ENCODE measurements around the gene MTCL1. TPM values are rescaled to one million over a fixed set of nuclear protein-coding genes. Genes with fewer than 3 reads are reported as not detected.
A peak's percentile ranks its signal among the peaks of the same experiment; 100 is the strongest.

The MTCL1 gene
- total and polyA plus RNA-seq, 12 donors = 0.43 to 12.5 (median 2.1) TPM

DNA sequence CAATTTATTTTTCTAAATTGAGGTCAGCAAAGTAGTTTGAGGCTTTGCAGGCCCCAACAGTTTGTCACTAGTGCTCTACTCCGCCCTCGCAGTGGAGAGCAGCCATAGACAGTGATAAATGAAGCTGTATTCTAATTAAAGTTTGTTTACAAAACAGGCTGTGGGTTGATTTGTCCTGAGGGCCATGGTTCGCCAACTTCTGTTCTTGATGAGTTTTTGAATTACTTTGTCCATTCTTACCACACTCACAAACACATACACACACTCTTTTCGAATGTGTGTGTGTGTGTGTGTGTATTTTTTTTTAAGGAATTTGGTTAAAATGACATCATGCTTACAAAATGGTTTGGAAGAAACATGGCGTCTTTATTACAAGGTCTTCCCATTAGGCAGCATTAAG, 68.6 kb downstream of the MTCL1 start:
- peak in 2 of 7 donors; percentile 10 to 62 for DNase-seq
- TF ChIP-seq POLR2A (IDR thresholded peaks at IDR 0.05) = no peak
- TF ChIP-seq CTCF (IDR thresholded peaks at IDR 0.05) = no peak
- Histone ChIP-seq H3K4me3 (no peak overlapping the region), H3K36me3 (replicated peaks in 1 of 2) (no peaks in the 10 kb centered on the region), H3K27ac (no peak overlapping the region), H3K9me3 (replicated peaks in 1 of 3) (no peaks in the 10 kb centered on the region), H3K27me3 (peaks cover 4% of the 10 kb centered on the region), H3K4me1 (replicated peaks in 1 of 2) (no peaks in the 10 kb centered on the region)
- intact Hi-C loops (cut with DNase I) = no loop called here
- WGBS, 4 donors = 70 to 86% (median 82%) methylated on average over 5 of the region's 5 CpGs

- no peak for DNase-seq
- WGBS, 4 donors = 86 to 94% (median 90%) methylated on average over 10 of the region's 10 CpGs
- TF ChIP-seq POLR2A (IDR thresholded peaks at IDR 0.05) = no peak
- TF ChIP-seq CTCF (IDR thresholded peaks at IDR 0.05) = no peak
- Histone ChIP-seq H3K27ac (no peak overlapping the region), H3K36me3 (replicated peaks in 1 of 2) (no peaks in the 10 kb centered on the region), H3K27me3 (peaks cover 4% of the 10 kb centered on the region), H3K9me3 (replicated peaks in 1 of 3) (no peaks in the 10 kb centered on the region), H3K4me3 (no peak overlapping the region), H3K4me1 (replicated peaks in 1 of 2) (no peaks in the 10 kb centered on the region)
- intact Hi-C loops (cut with DNase I) = no loop called here
These were observed 70.9 kb downstream of the MTCL1 start for GRCh38 chr18:8776013-8776943.

DNA sequence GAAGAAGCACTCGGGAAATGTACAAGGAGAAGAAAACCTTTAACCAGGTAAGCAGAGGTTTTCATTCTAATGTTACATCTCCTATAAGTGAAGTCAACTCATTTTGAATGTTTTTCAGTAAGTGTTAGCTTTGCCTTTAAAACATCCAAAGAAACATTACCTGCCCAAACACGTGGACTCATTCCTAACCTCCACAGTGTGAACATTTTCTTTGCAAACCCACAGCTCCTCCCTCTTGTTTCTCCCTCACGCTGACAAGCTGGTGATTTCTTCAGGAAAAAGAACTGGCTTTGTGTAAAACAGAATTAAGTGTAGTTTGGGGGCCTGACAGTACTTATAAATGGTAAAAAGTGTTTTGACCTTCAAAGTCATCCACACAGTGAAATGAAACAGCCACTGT, 72.5 kb downstream of the MTCL1 start:
- 73 to 84% (median 76%) methylated on average over 3 of the region's 3 CpGs for WGBS, 4 donors
- H3K4me1 ChIP-seq (replicated peaks in 1 of 2) = no peaks in the 10 kb centered on the region
- intact Hi-C loops (cut with DNase I) = no loop called here

GRCh38 chr18:8778386-8778785, 73.0 kb downstream of the MTCL1 start:
- DNase-seq = no peak
- Histone ChIP-seq H3K27me3 (peaks cover 4% of the 10 kb centered on the region), H3K9me3 (replicated peaks in 1 of 3) (no peaks in the 10 kb centered on the region), H3K4me3 (no peak overlapping the region), H3K27ac (no peak overlapping the region), H3K36me3 (replicated peaks in 1 of 2) (no peaks in the 10 kb centered on the region), H3K4me1 (replicated peaks in 1 of 2) (no peaks in the 10 kb centered on the region)
- TF ChIP-seq POLR2A (IDR thresholded peaks at IDR 0.05) (no peak), CTCF (IDR thresholded peaks at IDR 0.05) (no peak)
- 74 to 88% (median 79%) methylated on average over 3 of the region's 3 CpGs for WGBS, 4 donors
- intact Hi-C loops (cut with DNase I) = no loop called here

More for the DNA sequence above, 72.5 kb downstream of the MTCL1 start:
- Histone ChIP-seq H3K9me3 (replicated peaks in 1 of 3) (no peaks in the 10 kb centered on the region), H3K4me3 (no peak overlapping the region), H3K36me3 (replicated peaks in 1 of 2) (no peaks in the 10 kb centered on the region), H3K27ac (no peak overlapping the region), H3K27me3 (peaks cover 4% of the 10 kb centered on the region)
- TF ChIP-seq CTCF (IDR thresholded peaks at IDR 0.05) = no peak
- no peak for TF ChIP-seq POLR2A (IDR thresholded peaks at IDR 0.05)
- DNase-seq = no peak

Measured in adrenal gland (tissue), 12 donors.